Vein endothelial cell (primary cell): ENCODE results near the gene ABCA4. TPM values are rescaled to one million over a fixed set of nuclear protein-coding genes. Genes with fewer than 3 reads are reported as not detected.

ENCODE experiments used
- total RNA-seq: library from RNA; depleted of rRNA; stranded (reverse); fragments of >200 nt; gene quantifications from 2 replicates; pipeline ENCODE4 v1.2.3, GENCODE V29; 2012

Gene ABCA4
- 5.2 and 22.9 TPM in 2 replicates for total RNA-seq

GRCh38 chr1:94120991-94121390 lies at the start of gene ABCA4:
ABCA4 (minus strand) TSS chr1:94121148; CDS start chr1:94121045, 103 bp downstream.

Other genes with a start within 250 kb of the ABCA4 start
- gene DNTTIP2, start 241.9 kb downstream of the ABCA4 start, total RNA-seq, result 30.4 and 36.3 TPM in 2 replicates
- 17.3 and 39.0 TPM in 2 replicates for gene GCLM, start 211.7 kb downstream of the ABCA4 start, total RNA-seq
- 240 and 310 TPM in 2 replicates for gene ARHGAP29, start 116.4 kb upstream of the ABCA4 start, total RNA-seq